Adipose tissue (tissue), 3 donors: ENCODE measurements around the gene LANCL3. TPM values are rescaled to one million over a fixed set of nuclear protein-coding genes. Genes with fewer than 3 reads are reported as not detected.
"Not testable (repeated sequence)": the region's sequence is repeated elsewhere in the genome, so short reads cannot be mapped to it uniquely, and the experiment has no call there.

ENCODE experiments used
- H3K27ac ChIP-seq: one replicate; pipeline ENCODE4 v1.5.1; 2013; ENCODE audit warnings: low read depth, low read length
- WGBS, 3 donors: extraction: QIAGEN DNeasy Blood & Tissue Kit; methylation state at CpG; one replicate each; pipeline ENCODE4 v1.1.7; 2013; 5-methylcytosine and 5-hydroxymethylcytosine counted together
- polyA plus RNA-seq, 3 donors: library from polyadenylated mRNA; stranded (reverse); fragments of 200-250 nt; gene quantifications; one replicate each; pipeline ENCODE4 v1.2.3, GENCODE V29; 2013
- donor health status: healthy with polysubstance abuse.
- donor health status: Bipolar disorder and iron deficiency.
- donor health status: healthy.

LANCL3 gene
- polyA plus RNA-seq, 3 donors, result 0.02 to 0.22 (median 0.09) TPM

DNA sequence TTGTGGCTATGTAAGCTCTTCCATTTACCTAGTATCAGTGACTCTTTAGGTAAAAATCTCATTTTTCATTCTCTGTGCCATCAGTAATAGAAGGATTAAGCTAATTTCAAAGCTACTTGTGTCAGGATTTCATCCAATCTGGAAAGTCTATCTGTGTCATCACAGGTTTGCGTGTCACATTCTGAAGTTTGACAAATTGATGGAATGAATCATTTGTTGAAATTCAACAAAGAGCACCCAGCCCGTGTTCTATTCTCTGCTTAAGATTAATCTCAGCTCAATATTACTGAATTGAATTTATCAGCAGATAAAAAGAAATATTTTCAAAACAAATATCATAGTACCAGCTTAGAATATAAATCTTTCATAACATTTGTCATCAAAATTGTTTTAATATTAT is 35.8 kb downstream of the LANCL3 start:
- 67 to 76% (median 68%) methylated on average over 2 of the region's 2 CpGs for WGBS, 3 donors
- H3K27ac ChIP-seq, result no peak overlapping the region

GRCh38 chrX:37608156-37608555 is 36.7 kb downstream of the LANCL3 start:
- 59 to 78% (median 77%) methylated on average over 2 of the region's 2 CpGs for WGBS, 3 donors
- H3K27ac ChIP-seq, result no peak overlapping the region

DNA sequence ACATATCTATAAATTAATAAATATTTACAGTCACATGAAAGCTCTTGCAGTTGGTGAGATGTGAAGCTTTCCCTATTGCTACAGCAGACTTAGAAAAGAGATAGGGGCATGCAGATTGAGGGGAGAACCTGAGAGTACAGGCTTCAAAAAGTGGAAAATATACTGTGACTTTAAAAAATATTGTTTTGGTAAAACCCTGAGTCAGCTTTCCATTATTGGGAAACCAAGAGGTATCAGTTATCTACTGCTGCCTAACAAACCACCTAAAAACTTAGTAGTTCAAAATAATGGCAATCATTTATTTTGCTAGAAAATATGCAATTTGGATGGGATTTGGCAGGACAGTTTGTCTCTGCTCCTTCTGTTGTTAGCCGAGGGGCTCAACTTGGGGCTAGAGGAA is 38.3 kb downstream of the LANCL3 start:
- 90 to 100% (median 93%) methylated on average over 1 of the region's 1 CpG for WGBS, 3 donors
- no peak overlapping the region for H3K27ac ChIP-seq

- whole genome bisulfite sequencing, 3 donors, result 68 to 84% (median 71%) methylated on average over 1 of the region's 1 CpG
- H3K27ac ChIP-seq, result no peak overlapping the region
Measured at GRCh38 chrX:37613933-37614332, 42.5 kb downstream of the LANCL3 start.

DNA sequence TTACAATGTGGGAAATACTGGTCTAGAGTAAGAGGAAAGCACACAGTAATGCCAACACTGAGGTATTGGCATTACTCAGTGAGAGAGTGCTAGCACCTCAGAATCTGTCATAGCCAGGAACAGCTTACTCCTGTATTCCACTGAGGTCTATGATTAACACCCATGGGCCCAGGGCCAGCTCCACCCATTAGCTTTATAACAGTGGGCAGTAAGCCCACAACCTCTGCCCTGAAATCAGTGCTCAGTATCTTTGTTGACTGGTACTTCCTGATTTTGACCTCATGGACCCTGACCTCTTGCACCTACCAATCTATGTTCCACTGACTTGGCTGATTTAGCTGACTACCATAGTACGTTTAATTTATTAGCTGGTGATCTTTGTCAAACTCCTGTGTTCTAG is 56.1 kb downstream of the LANCL3 start:
- WGBS, 3 donors, result 45 to 74% (median 49%) methylated on average over 1 of the region's 1 CpG
- H3K27ac ChIP-seq, result no peak overlapping the region

DNA sequence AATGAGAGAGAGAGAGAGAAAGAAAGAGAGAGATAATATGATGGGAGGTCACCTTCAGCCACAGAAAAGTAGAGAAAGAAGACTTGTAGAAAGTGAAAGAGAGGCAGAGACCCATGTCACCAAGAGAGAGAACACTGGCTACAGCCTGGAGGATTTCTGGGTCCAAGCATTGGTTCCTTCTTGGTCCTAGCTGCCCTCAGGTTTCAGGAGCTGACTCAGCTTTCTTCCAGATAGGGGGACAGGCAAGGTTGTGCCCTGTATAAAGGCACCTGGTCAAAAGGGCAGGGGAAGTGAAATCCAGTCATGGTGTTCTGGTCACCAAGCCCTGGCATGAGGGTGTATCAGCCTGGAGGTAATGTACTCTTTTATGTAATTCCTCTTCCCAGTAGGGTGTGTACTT is 66.6 kb downstream of the LANCL3 start:
- no peak overlapping the region for H3K27ac ChIP-seq

DNA sequence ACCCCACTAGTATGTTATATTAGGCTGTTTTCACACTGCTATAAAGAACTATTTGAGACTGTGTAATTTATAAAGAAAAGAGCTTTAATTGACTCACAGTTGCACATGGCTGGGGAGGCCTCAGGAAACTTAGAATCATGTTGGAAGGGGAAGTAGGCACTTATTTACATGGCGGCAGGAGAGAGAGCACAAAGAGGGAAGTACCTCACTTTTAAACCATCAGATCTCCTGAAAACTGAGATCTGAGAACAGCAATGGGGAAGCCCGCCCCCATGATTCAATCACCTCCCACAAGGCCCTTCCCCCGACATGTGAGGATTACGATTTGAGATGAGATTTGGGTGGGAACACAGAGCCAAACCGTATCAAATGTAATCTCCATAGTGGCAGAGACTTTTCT is 68.7 kb downstream of the LANCL3 start:
- no peak overlapping the region for H3K27ac ChIP-seq
- WGBS, 3 donors, result 70 to 84% (median 77%) methylated on average over 5 of the region's 5 CpGs

DNA sequence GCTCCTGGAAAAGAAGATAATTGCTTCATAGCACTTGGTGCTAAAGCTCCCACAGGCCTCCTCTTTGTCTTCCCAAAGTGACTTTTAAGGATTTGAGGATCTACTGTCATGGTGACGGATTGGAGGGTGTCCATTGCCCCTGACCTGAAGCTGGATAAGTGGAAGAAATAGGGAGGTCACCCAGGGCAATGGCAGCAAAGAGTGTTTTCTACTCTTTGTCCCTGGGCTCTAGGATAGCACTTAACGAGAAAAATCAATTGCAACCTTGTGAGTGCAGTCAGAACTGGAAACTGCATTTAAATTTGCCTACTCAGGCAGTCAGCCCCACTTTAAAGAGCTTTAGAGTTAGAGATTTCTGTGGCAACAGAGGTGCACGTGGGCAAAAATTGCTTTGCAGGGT is 70.4 kb downstream of the LANCL3 start:
- H3K27ac ChIP-seq, result no peak overlapping the region
- WGBS, 3 donors, result 42 to 78% (median 77%) methylated on average over 3 of the region's 3 CpGs

DNA sequence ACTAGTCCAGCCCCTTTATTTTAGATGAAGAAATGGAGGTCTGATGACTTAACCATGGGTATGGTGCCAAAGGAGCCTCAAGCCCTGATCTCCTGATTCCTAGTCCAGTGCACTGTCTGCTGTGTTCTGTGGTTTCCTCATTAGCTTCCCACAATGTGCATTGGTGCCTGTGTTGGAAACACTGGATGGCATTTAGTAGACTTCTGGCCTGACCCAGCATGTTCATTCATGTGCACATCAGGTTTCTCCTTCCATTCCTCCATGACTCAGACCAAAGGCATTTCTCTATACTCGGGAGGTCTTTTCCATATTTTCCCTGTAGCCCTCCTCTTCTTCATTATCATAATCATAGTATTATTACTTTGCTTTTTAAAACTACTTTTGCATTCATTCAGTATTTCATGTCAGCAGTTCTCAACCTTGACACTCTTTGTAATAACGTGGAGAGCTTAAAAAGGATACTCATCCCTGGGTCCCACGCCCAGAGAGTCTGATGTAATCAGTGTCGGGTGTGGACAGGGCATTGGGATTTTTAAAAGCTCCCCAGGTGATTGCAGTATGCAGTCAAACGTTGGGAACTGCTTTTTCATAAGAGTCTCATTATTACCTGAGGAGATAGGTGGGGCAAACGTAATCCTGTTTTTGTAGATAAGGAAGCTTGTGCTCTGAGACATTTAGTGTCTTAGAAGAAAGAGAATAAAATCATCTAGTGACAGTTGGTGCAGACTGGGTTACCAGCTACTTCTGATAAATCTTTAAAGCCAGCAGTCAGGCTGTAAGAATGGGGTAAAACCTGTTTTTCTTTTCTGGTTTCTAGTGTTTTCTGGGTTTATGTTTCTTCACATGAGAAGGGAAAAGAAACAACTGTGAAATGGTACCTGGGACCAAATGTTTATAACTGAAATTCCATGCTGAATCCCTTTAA is 73.2 kb downstream of the LANCL3 start:
- 45 to 72% (median 52%) methylated on average over 6 of the region's 6 CpGs for WGBS, 3 donors
- H3K27ac ChIP-seq, result no peak overlapping the region

DNA sequence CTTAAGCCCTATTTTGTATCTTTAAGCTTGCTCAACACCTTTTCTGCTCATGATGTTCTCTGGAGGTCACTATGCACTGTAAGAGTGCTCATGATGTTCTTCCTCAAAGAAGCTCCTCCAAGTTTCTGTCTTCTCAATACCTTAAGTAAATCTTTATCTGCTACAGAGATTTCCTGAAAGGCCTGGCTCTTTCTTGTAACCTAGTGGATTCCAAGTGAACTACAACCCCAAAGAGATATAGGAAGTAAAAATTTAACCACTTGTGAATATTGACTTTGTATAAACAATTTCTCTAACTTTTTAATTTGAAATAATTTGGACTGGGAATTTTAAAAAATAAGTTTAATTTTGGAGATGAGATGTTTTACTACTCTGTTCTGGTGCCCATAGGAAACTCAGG is 74.8 kb downstream of the LANCL3 start:
- H3K27ac ChIP-seq, result no peak overlapping the region

DNA sequence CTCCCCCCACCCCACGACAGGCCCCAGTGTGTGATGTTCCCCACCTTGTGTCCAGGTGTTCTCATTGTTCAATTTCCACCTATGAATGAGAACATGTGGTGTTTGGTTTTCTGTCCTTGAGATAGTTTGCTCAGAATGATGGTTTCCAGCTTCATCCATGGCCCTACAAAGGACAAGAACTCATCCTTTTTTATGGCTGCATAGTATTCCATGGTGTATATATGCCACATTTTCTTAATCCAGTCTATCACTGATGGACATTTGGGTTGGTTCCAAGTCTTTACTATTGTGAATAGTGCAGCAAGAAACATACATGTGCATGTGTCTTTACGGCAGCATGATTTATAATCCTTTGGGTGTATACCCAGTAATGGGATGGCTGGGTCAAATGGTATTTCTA is 79.4 kb downstream of the LANCL3 start:
- not testable (repeated sequence) for H3K27ac ChIP-seq
- WGBS, 3 donors, result 78 to 100% (median 86%) methylated on average over 2 of the region's 2 CpGs

- 66 to 100% (median 81%) methylated on average over 1 of the region's 1 CpG for WGBS, 3 donors
- H3K27ac ChIP-seq, result no peak overlapping the region
Measured at GRCh38 chrX:37651921-37652452, 80.5 kb downstream of the LANCL3 start.

GRCh38 chrX:37652589-37653231 is 81.2 kb downstream of the LANCL3 start:
- 86 to 87% (median 87%) methylated on average over 8 of the region's 8 CpGs for WGBS, 3 donors
- H3K27ac ChIP-seq, result no peak overlapping the region

DNA sequence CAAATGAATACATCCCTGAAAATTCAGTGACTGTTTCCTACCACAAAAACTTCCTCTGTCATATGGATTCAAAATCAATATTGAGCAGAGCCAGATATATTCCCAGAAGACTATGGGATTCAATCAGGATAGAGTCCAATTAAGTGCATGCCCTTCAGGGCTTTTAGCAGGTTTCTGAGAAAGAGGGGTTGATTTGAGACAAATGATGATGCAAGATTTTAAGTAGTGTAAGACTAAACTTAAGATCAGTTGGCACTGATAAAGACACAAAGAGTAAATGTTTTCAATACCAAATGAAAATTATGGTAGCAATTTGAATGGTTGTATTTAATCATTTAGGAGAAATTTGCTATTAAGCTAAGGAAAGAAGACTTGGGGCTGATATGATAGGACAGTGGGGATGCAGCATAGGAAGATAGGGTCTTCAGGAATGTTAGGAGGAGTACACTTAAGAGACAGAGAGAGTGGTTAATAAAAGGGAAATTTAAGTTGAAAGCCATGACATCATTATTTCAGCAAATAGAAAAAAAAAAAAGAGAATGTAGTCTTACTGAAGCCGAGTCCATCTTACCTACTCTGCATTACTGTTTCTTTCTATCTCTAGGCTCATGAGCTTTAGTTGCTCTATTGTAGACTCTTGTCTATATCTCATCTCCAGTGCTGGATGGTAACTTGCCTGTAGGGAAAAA is 82.1 kb downstream of the LANCL3 start:
- WGBS, 3 donors, result 62 to 88% (median 85%) methylated on average over 1 of the region's 1 CpG
- no peak overlapping the region for H3K27ac ChIP-seq

DNA sequence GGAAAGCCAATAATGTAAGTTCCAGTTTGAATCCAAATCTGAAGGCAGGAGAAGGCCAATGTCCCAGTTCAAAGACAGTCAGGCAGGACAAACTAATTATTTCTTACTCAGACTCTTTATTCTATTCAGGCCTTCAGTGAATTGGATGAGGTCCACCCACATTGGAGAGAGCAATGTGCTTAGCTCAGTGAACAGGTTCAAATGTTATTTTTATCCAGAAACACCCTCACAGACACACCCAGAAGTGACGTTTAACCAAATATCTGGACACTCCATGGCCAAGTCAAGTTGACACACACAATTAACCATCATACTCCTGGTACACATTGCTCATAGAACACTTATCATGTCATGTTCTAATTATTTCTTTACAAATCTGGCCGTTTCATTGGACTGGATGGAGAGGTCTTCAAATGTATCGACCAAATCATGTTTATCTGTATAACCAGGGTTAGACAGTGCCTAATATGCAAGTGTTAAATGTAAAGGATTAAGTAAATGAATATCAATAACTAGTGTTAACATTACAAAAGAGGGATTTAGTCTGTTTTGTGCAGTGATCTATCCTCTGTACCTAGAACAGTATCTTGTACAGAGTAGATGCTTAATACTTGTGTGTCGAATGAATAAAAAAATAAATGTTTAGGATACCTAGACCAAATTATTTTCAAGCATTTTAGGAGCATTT is 87.0 kb downstream of the LANCL3 start:
- no peak overlapping the region for H3K27ac ChIP-seq
- 65 to 81% (median 76%) methylated on average over 4 of the region's 4 CpGs for WGBS, 3 donors

DNA sequence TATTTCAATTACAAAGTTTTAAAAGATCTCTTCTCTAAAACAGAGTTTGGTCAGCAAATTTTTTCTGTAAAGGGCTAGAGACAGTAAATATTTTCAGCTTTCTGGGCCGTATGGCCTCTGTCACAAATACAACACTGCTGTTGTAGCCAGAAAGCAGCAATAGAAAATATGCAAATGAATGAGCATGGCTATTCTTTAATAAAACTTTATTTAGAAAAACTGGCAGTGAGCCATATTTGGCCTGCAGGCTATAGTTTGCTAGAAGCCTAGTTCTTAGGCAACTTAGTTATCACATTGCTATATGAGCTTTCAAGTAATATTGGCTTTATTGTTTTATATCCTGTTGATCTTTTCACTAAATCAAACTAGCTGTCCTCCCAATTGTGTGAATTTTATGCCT is 87.6 kb downstream of the LANCL3 start:
- 82 to 88% (median 85%) methylated on average over 1 of the region's 1 CpG for WGBS, 3 donors
- no peak overlapping the region for H3K27ac ChIP-seq

DNA sequence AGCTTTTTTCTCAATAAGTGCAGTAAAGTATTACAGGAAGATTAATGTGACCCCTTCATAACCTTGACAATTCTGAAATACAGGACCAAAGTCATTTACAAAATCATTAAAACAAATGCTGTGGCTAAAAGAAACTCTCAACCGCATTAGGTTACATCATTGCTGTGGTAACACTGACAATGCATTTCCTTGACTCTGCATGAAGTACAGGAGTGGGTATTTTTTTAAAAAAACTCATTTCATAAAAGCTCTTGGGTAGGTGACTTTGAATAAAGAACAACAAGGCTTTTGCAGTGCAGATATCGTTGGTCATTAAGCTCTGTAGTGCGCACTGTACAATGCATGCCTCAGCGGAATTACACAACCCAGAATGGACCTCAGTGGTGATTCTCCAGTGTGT is 90.7 kb downstream of the LANCL3 start:
- WGBS, 3 donors, result 67 to 87% (median 75%) methylated on average over 4 of the region's 4 CpGs
- no peak overlapping the region for H3K27ac ChIP-seq

DNA sequence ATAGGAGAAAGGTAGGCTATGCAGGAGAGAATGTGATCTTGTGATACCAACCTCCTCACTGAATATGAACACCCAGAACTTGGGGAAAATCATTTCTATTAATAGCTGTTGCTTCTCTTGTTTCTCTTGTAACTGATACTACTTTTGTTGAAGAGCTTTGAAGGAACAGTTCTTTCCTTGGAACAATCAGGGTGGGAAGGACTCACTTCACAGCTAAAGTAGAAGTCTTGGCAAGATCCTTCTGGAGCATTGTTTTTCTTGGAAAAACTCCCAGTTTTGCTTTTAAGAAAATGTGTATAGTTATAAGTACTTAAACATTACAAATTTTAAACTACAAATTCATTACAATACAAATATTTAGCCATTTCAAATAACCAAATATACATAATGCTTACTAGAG is 95.1 kb downstream of the LANCL3 start:
- H3K27ac ChIP-seq, result no peak overlapping the region

DNA sequence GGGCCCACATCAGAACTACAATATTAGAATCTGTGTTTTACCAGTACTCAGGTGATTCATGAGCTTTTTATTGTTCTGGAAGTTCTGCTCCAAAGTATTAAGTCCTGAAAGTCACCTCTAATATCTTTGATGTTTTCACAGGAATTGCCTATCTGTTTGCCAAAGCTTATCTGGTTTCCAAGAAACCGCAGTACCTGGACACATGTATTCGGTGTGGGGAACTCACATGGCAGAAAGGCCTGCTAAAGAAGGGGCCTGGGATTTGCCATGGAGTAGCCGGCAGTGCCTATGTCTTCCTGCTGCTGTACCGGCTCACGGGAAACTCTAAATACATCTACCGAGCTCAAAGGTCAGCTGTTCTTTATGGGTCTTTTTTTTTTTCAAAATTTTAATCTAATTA is 95.7 kb downstream of the LANCL3 start:
- no peak overlapping the region for H3K27ac ChIP-seq
- WGBS, 3 donors, result 41 to 94% (median 78%) methylated on average over 6 of the region's 6 CpGs
